ENCODE data around the gene XPR1. TPM values are rescaled to one million over a fixed set of nuclear protein-coding genes. Genes with fewer than 3 reads are reported as not detected.

XPR1 gene
- total RNA-seq, 1 donor from 2014 or later: 21.4 TPM

- Mint-ChIP-seq H3K4me1 (ENCODE audit: unreplicated experiment) (peaks cover 2% of the 10 kb centered on the region), H3K27ac (ENCODE audit: unreplicated experiment) (no peak overlapping the region), H3K36me3 (ENCODE audit: unreplicated experiment) (no peaks in the 10 kb centered on the region), H3K9me3 (ENCODE audit: unreplicated experiment) (no peaks in the 10 kb centered on the region), H3K4me3 (ENCODE audit: unreplicated experiment) (no peak overlapping the region), H3K27me3 (ENCODE audit: unreplicated experiment) (peaks cover 7% of the 10 kb centered on the region)
- no peak for TF ChIP-seq CTCF (IDR thresholded peaks at IDR 0.05)
- DNase-seq (ENCODE audit: extremely low spot score, unreplicated experiment): no peak
These were observed 3.2 kb upstream of the XPR1 start for GRCh38 chr1:180628646-180629045.

- H3K27me3 Mint-ChIP-seq (ENCODE audit: unreplicated experiment): peaks cover 6% of the 10 kb centered on the region
- peaks cover 2% of the 10 kb centered on the region for H3K4me1 Mint-ChIP-seq (ENCODE audit: unreplicated experiment)
- H3K27ac Mint-ChIP-seq (ENCODE audit: unreplicated experiment): no peak overlapping the region
- no peak for DNase-seq (ENCODE audit: extremely low spot score, unreplicated experiment)
- H3K9me3 Mint-ChIP-seq (ENCODE audit: unreplicated experiment): no peaks in the 10 kb centered on the region
- no peak overlapping the region for H3K4me3 Mint-ChIP-seq (ENCODE audit: unreplicated experiment)
- no peak for TF ChIP-seq CTCF (IDR thresholded peaks at IDR 0.05)
- no peaks in the 10 kb centered on the region for H3K36me3 Mint-ChIP-seq (ENCODE audit: unreplicated experiment)
These were observed 1.2 kb upstream of the XPR1 start for GRCh38 chr1:180630408-180631193.

- peak overlapping the region; percentile 90 for H3K27ac Mint-ChIP-seq (ENCODE audit: unreplicated experiment)
- peaks cover 3% of the 10 kb centered on the region for H3K4me1 Mint-ChIP-seq (ENCODE audit: unreplicated experiment)
- no peak for DNase-seq (ENCODE audit: extremely low spot score, unreplicated experiment)
These were observed 542 bp upstream of the XPR1 start for GRCh38 chr1:180631194-180631765.

GRCh38 chr1:180632326-180633056 lies 669 bp downstream of the XPR1 start:
- H3K4me3 Mint-ChIP-seq (ENCODE audit: unreplicated experiment): no peak overlapping the region
- H3K4me1 Mint-ChIP-seq (ENCODE audit: unreplicated experiment): peaks cover 3% of the 10 kb centered on the region
- H3K27ac Mint-ChIP-seq (ENCODE audit: unreplicated experiment): peak overlapping the region; percentile 90
- peak; percentile 39 for TF ChIP-seq CTCF (IDR thresholded peaks at IDR 0.05)
- H3K36me3 Mint-ChIP-seq (ENCODE audit: unreplicated experiment): no peaks in the 10 kb centered on the region
- H3K9me3 Mint-ChIP-seq (ENCODE audit: unreplicated experiment): no peaks in the 10 kb centered on the region
- DNase-seq (ENCODE audit: extremely low spot score, unreplicated experiment): peak; percentile 87
- H3K27me3 Mint-ChIP-seq (ENCODE audit: unreplicated experiment): no peaks in the 10 kb centered on the region

More at GRCh38 chr1:180631194-180631765, 542 bp upstream of the XPR1 start:
- no peak for TF ChIP-seq CTCF (IDR thresholded peaks at IDR 0.05)
- Mint-ChIP-seq H3K9me3 (ENCODE audit: unreplicated experiment) (no peaks in the 10 kb centered on the region), H3K27me3 (ENCODE audit: unreplicated experiment) (peaks cover 2% of the 10 kb centered on the region), H3K4me3 (ENCODE audit: unreplicated experiment) (no peak overlapping the region), H3K36me3 (ENCODE audit: unreplicated experiment) (no peaks in the 10 kb centered on the region)
